Neuronal stem cell (in vitro differentiated cells): ENCODE measurements around the gene MRAP2. TPM values are rescaled to one million over a fixed set of nuclear protein-coding genes. Genes with fewer than 3 reads are reported as not detected.

ENCODE experiments used
- DNase-seq: peaks from one replicate; pipeline ENCODE4 v3.0.0-alpha.2; 2013; ENCODE audit warnings: low spot score
- H2AFZ ChIP-seq: one replicate; pipeline ENCODE4 v1.6.1; 2013; ENCODE audit warnings: mild to moderate bottlenecking, low read length, inconsistent platforms
- H2AK5ac ChIP-seq: 2 replicates; pipeline ENCODE4 v1.6.1; 2013; ENCODE audit warnings: low read depth, mild to moderate bottlenecking, inconsistent platforms, low read length, moderate library complexity, mixed read lengths
- H2BK120ac ChIP-seq: 2 replicates; pipeline ENCODE4 v1.6.1; 2013; ENCODE audit warnings: low read depth, mild to moderate bottlenecking, inconsistent platforms, low read length, moderate library complexity, mixed read lengths
- H2BK12ac ChIP-seq: one replicate; pipeline ENCODE4 v1.6.1; 2013; ENCODE audit warnings: low read length, inconsistent platforms
- H2BK15ac ChIP-seq: 2 replicates; pipeline ENCODE4 v1.6.1; 2013; ENCODE audit warnings: mild to moderate bottlenecking, low read length, inconsistent platforms, mixed read lengths
- H2BK5ac ChIP-seq: one replicate; pipeline ENCODE4 v1.6.1; 2013; ENCODE audit warnings: inconsistent platforms, mild to moderate bottlenecking, low read length, moderate library complexity
- H3K14ac ChIP-seq: one replicate; pipeline ENCODE4 v1.6.1; 2013; ENCODE audit warnings: low read length, inconsistent platforms
- H3K18ac ChIP-seq: 2 replicates; pipeline ENCODE4 v1.6.1; 2013; ENCODE audit warnings: low read length, inconsistent platforms
- H3K23ac ChIP-seq: 2 replicates; pipeline ENCODE4 v1.6.1; 2013; ENCODE audit warnings: low read depth, mild to moderate bottlenecking, mixed read lengths, low read length, inconsistent platforms; ENCODE audit not compliant: poor library complexity
- H3K27ac ChIP-seq: replicated peaks from 3 replicates; pipeline ENCODE4 v1.5.1; 2013; ENCODE audit warnings: low read length, inconsistent platforms
- H3K27me3 ChIP-seq, 3 experiments: 2 replicates each; pipeline ENCODE4 v1.6.1; 2013; ENCODE audit warnings: low read length in 3 of 3, mild to moderate bottlenecking in 2 of 3, inconsistent platforms in 1 of 3, low read depth in 1 of 3, mixed read lengths in 1 of 3, moderate library complexity in 1 of 3; ENCODE audit not compliant: control insufficient read depth in 3 of 3, insufficient read depth in 3 of 3
- H3K36me3 ChIP-seq, 2 donors: replicated peaks in 1 of 2; 2 replicates each; pipeline ENCODE4 v1.6.1; 2013; ENCODE audit warnings: low read length in 2 of 2; ENCODE audit not compliant: control insufficient read depth in 2 of 2, insufficient read depth in 2 of 2
- H3K4ac ChIP-seq: 2 replicates; pipeline ENCODE4 v1.6.1; 2013; ENCODE audit warnings: inconsistent platforms, mild to moderate bottlenecking, low read length, moderate library complexity
- H3K4me1 ChIP-seq, 2 donors: 1 replicate in 1 of 2; 2 replicates in 1 of 2; pipeline ENCODE4 v1.6.1; 2013; ENCODE audit warnings: low read length in 2 of 2, low read depth in 1 of 2; ENCODE audit not compliant: control insufficient read depth in 2 of 2, insufficient read depth in 1 of 2
- H3K4me2 ChIP-seq: one replicate; pipeline ENCODE4 v1.6.1; 2013; ENCODE audit warnings: mild to moderate bottlenecking, low read length, inconsistent platforms; ENCODE audit not compliant: insufficient read depth, poor library complexity, severe bottlenecking
- H3K4me3 ChIP-seq, 2 donors: 2 replicates each; pipeline ENCODE4 v1.5.1; 2013; ENCODE audit warnings: low read length in 2 of 2, mild to moderate bottlenecking in 2 of 2, inconsistent platforms in 1 of 2, moderate library complexity in 1 of 2
- H3K79me1 ChIP-seq: one replicate; pipeline ENCODE4 v1.6.1; 2013; ENCODE audit warnings: low read depth, mild to moderate bottlenecking, inconsistent platforms, low read length, moderate library complexity
- H3K9ac ChIP-seq: one replicate; pipeline ENCODE4 v1.6.1; 2013; ENCODE audit warnings: mild to moderate bottlenecking, low read depth, low read length, inconsistent platforms; ENCODE audit not compliant: poor library complexity
- H3K9me3 ChIP-seq, 2 donors: replicated peaks in 1 of 2; 2 replicates each; pipeline versions ENCODE3 to v1.6.1; 2013; ENCODE audit warnings: low read length in 2 of 2, mild to moderate bottlenecking in 2 of 2, inconsistent platforms in 1 of 2, low read depth in 1 of 2, mixed read lengths in 1 of 2, moderate library complexity in 1 of 2; ENCODE audit not compliant: control insufficient read depth in 2 of 2, insufficient read depth in 1 of 2
- H4K8ac ChIP-seq: one replicate; pipeline ENCODE4 v1.6.1; 2013; ENCODE audit warnings: low read depth, mild to moderate bottlenecking, inconsistent platforms, low read length, moderate library complexity
- H4K91ac ChIP-seq: one replicate; pipeline ENCODE4 v1.6.1; 2013; ENCODE audit warnings: low read length, low read depth, mild to moderate bottlenecking, inconsistent platforms; ENCODE audit not compliant: poor library complexity
- WGBS, 2 donors: extraction: QIAGEN DNeasy Blood & Tissue Kit; methylation state at CpG; one replicate each; pipeline ENCODE4 v1.1.7; 2013; ENCODE audit warnings: missing lambda C conversion rate in 2 of 2, mixed read lengths in 1 of 2; ENCODE audit not compliant: insufficient read length in 2 of 2, insufficient replicate concordance in 1 of 2; ENCODE audit errors: extremely low coverage in 2 of 2; 5-methylcytosine and 5-hydroxymethylcytosine counted together
- polyA plus RNA-seq, 2 experiments: library from polyadenylated mRNA; stranded (reverse); fragments of 200-250 nt; gene quantifications; one replicate each; pipeline ENCODE4 v1.2.3, GENCODE V29; 2013

Gene MRAP2, protein sequence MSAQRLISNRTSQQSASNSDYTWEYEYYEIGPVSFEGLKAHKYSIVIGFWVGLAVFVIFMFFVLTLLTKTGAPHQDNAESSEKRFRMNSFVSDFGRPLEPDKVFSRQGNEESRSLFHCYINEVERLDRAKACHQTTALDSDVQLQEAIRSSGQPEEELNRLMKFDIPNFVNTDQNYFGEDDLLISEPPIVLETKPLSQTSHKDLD
- 1.7 TPM for polyA plus RNA-seq (2013, experiment 1 of 2)
- polyA plus RNA-seq (2013, experiment 2 of 2): 2.0 TPM

DNA sequence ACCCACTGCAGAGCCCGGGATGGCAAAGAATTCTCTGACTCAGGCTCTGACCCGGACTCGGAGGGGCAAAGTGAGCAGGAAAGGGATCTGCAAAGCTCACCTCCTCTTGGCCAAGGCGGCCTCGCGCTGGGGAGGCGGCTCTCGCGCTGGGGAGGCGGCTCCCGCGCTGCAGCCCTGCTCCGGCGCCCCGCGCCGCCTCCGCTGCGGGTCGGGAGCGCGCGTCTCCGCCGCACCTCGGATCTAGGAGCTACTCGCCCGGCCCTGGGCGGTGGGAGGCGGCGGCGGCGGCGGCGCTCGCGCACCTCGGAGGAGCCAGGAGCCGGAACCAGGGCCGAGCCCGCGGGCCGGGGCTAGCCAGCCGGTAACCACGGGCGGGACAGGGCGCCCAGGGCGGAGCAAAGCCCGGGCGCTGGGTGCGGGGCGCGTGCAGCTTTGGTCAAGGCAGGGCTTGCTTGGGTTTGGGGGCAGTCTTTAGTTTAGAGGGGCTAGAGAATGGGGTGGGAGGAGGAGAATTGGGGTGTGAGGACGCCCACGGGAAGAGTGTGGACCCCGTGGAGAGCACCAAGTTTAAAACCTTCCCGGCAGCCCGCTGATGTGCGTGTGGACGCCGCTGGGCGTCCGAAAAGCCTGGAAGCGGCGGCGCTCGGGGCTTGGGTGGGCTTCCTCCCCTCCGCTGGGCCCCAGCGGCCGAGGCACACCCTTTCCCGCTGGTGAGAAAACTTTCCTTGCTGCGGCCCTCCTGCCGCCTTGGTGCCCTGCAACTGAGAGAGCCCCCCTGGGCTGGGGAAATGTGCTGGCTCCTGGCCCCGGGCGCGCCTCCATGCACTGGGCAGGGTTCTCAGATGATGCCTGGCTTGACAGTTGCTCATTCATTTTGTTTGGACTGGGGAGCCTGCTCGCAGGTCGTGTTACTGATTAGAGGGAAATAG is at the start of gene MRAP2:
Gene MRAP2 (plus strand): TSS at position 250 of the 929 bp plus-strand sequence. CDS start 21,547 bp downstream, outside the sequence.
- H3K4me2 ChIP-seq: peak within 1 kb of the TSS; percentile 95
- peak; percentile 53 for DNase-seq
- H3K27ac ChIP-seq: no peak within 1 kb of the TSS
- peak within 1 kb of the TSS; percentile 73 for H2BK5ac ChIP-seq
- H3K9me3 ChIP-seq: peaks cover 0 to 9% of the 10 kb centered on the region in 2 donors
- H2BK15ac ChIP-seq: peak within 1 kb of the TSS; percentile 77
- WGBS, 2 donors: no CpG with 5 or more reads among the region's 78 CpGs
- H2AFZ ChIP-seq: peak within 1 kb of the TSS; percentile 98
- H3K79me1 ChIP-seq: no peaks in the 10 kb centered on the region
- no peak within 1 kb of the TSS for H4K8ac ChIP-seq
- peak within 1 kb of the TSS; percentile 78 for H2BK12ac ChIP-seq
- H3K4me1 ChIP-seq: peaks cover 6 to 10% of the 10 kb centered on the region in 2 donors
- H2BK120ac ChIP-seq: no peak within 1 kb of the TSS
- H2AK5ac ChIP-seq: no peak within 1 kb of the TSS
- peak within 1 kb of the TSS; percentile 90 for H3K18ac ChIP-seq
- peak within 1 kb of the TSS; percentile 47 for H3K9ac ChIP-seq
- H3K27me3 ChIP-seq: peaks cover 0 to 24% (median 16%) of the 10 kb centered on the region in 3 experiments
- no peaks in the 10 kb centered on the region for H3K36me3 ChIP-seq
- H4K91ac ChIP-seq: no peak within 1 kb of the TSS
- H3K4ac ChIP-seq: peak within 1 kb of the TSS; percentile 48
- H3K23ac ChIP-seq: no peak within 1 kb of the TSS
- peak within 1 kb of the TSS; percentile 17 for H3K14ac ChIP-seq
- H3K4me3 ChIP-seq: peak within 1 kb of the TSS; percentile 56 to 90

DNA sequence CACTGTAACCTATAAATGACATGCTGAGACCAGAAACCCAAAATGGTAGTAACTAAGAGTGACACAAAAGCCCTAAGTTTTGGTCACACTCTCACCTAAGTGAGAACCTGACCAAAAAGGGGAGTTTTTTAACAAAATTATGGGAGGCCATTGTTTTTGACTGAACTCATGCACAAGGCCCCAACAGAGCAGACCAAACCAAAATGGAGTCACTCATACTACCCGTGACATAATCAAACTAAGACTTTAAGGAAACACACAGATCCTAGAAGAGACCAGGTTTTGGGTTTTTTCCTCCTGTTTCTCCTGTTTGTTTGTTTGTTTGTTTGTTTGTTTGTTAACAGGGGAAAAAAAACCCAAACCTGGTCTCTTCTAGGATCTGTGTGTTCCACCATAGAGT is 49.2 kb upstream of the MRAP2 start:
- DNase-seq: no peak
- no CpG with 5 or more reads among the region's 1 CpG for WGBS, 2 donors
- no peak overlapping the region for H3K4me3 ChIP-seq
- no peaks in the 10 kb centered on the region for H3K27me3 ChIP-seq
- H4K8ac ChIP-seq: no peak overlapping the region
- no peak overlapping the region for H2BK15ac ChIP-seq
- no peak overlapping the region for H2BK12ac ChIP-seq
- no peak overlapping the region for H3K4ac ChIP-seq
- no peaks in the 10 kb centered on the region for H3K36me3 ChIP-seq
- H4K91ac ChIP-seq: no peak overlapping the region
- no peak overlapping the region for H3K9ac ChIP-seq
- no peak overlapping the region for H3K14ac ChIP-seq
- H2BK120ac ChIP-seq: no peak overlapping the region
- H3K23ac ChIP-seq: no peak overlapping the region
- H3K9me3 ChIP-seq: peaks cover 0 to 4% of the 10 kb centered on the region in 2 donors
- H3K4me1 ChIP-seq: no peaks in the 10 kb centered on the region
- no peak overlapping the region for H2AK5ac ChIP-seq
- no peak overlapping the region for H2AFZ ChIP-seq
- no peak overlapping the region for H3K4me2 ChIP-seq
- H3K79me1 ChIP-seq: no peaks in the 10 kb centered on the region
- H2BK5ac ChIP-seq: no peak overlapping the region
- no peak overlapping the region for H3K27ac ChIP-seq
- H3K18ac ChIP-seq: no peak overlapping the region

GRCh38 chr6:83985308-83985713 is 48.3 kb upstream of the MRAP2 start:
- no peak overlapping the region for H2AK5ac ChIP-seq
- H3K4ac ChIP-seq: no peak overlapping the region
- no peak overlapping the region for H2BK12ac ChIP-seq
- no peak overlapping the region for H3K23ac ChIP-seq
- no peak overlapping the region for H2BK120ac ChIP-seq
- no peak overlapping the region for H2AFZ ChIP-seq
- H3K36me3 ChIP-seq: no peaks in the 10 kb centered on the region
- no peak overlapping the region for H2BK15ac ChIP-seq
- no peaks in the 10 kb centered on the region for H3K79me1 ChIP-seq
- no peak overlapping the region for H4K8ac ChIP-seq
- DNase-seq: no peak
- H3K9me3 ChIP-seq: peaks cover 0 to 4% of the 10 kb centered on the region in 2 donors
- no peak overlapping the region for H4K91ac ChIP-seq
- no peak overlapping the region for H3K4me3 ChIP-seq
- no peaks in the 10 kb centered on the region for H3K4me1 ChIP-seq
- H3K14ac ChIP-seq: no peak overlapping the region
- no peak overlapping the region for H2BK5ac ChIP-seq
- no peak overlapping the region for H3K18ac ChIP-seq
- no peak overlapping the region for H3K9ac ChIP-seq
- no peaks in the 10 kb centered on the region for H3K27me3 ChIP-seq
- H3K27ac ChIP-seq: no peak overlapping the region
- WGBS, 2 donors: no CpG with 5 or more reads among the region's 1 CpG
- no peak overlapping the region for H3K4me2 ChIP-seq

- Histone ChIP-seq H3K23ac (no peak overlapping the region), H3K79me1 (no peaks in the 10 kb centered on the region), H3K27ac (no peak overlapping the region), H2BK15ac (no peak overlapping the region), H2AFZ (no peak overlapping the region), H3K36me3 (no peaks in the 10 kb centered on the region), H3K4me3 (no peak overlapping the region), H3K14ac (no peak overlapping the region), H3K27me3 (no peaks in the 10 kb centered on the region), H4K8ac (no peak overlapping the region), H3K9me3 (peaks cover 0 to 3% of the 10 kb centered on the region in 2 donors), H3K4me2 (no peak overlapping the region), H3K9ac (no peak overlapping the region), H2AK5ac (no peak overlapping the region), H3K4ac (no peak overlapping the region), H3K4me1 (no peaks in the 10 kb centered on the region), H2BK5ac (no peak overlapping the region), H2BK120ac (no peak overlapping the region), H3K18ac (no peak overlapping the region), H2BK12ac (no peak overlapping the region), H4K91ac (no peak overlapping the region)
- DNase-seq: no peak
These were observed 47.9 kb upstream of the MRAP2 start for GRCh38 chr6:83985715-83986114.
